Activated CD8-positive, alpha-beta T cell treated with anti-CD3 and anti-CD28 coated beads, Interleukin-2, amount 10 ng/mL, durations not matched to agents 7 days and 5 days (primary cell): Measurements from ENCODE around the gene LRRC74A. TPM values are rescaled to one million over a fixed set of nuclear protein-coding genes. Genes with fewer than 3 reads are reported as not detected.

Experiments
- ATAC-seq: fragments of 150-1000 bp; cut with Tn5 transposase; one replicate; pipeline ENCODE4 v1.10.0; 2021; ENCODE audit warnings: moderate library complexity
- CTCF ChIA-PET: fragments of 350-600 bp; sonication (Branson Sonifier 250); formaldehyde crosslinking; loops from one replicate; lab custom pipeline; 2021; ENCODE audit warnings: antibody characterized with exemption; lab: Charles Lee
- POLR2A ChIA-PET: fragments of 350-600 bp; sonication (Branson Sonifier 250); formaldehyde crosslinking; loops from one replicate; lab custom pipeline; 2021; ENCODE audit warnings: antibody characterized with exemption; lab: Charles Lee
- DNase-seq: peaks from one replicate; pipeline ENCODE4 v3.0.0-alpha.2; 2020
- H3K27ac Mint-ChIP-seq: one replicate; pipeline ENCODE4 v1.8.0; 2021; ENCODE audit warnings: mild to moderate bottlenecking, mixed read lengths
- H3K27me3 Mint-ChIP-seq: one replicate; pipeline ENCODE4 v1.8.0; 2021; ENCODE audit warnings: low read depth, mixed read lengths
- H3K36me3 Mint-ChIP-seq: one replicate; pipeline ENCODE4 v1.8.0; 2021; ENCODE audit warnings: low read depth, mixed read lengths
- H3K4me1 Mint-ChIP-seq: one replicate; pipeline ENCODE4 v1.8.0; 2021; ENCODE audit warnings: low read depth, mixed read lengths
- H3K4me3 Mint-ChIP-seq: one replicate; pipeline ENCODE4 v1.8.0; 2021; ENCODE audit warnings: mild to moderate bottlenecking, mixed read lengths
- H3K9me3 Mint-ChIP-seq: one replicate; pipeline ENCODE4 v1.8.0; 2022; ENCODE audit warnings: mixed read lengths; ENCODE audit not compliant: insufficient read depth
- total RNA-seq, 2 experiments: library from RNA; stranded (reverse); gene quantifications; one replicate each; pipeline ENCODE4 v1.2.3, GENCODE V29; 2021

The LRRC74A gene
- total RNA-seq, 2 experiments from 2014 or later: not detected

GRCh38 chr14:76810953-76811400, 15.2 kb upstream of the LRRC74A start:
- DNase-seq (peak; percentile 49), ATAC-seq (peak; percentile 22)
- Mint-ChIP-seq H3K4me3 (peak overlapping the region; percentile 90), H3K27ac (peak overlapping the region; percentile 4), H3K27me3 (no peaks in the 10 kb centered on the region), H3K9me3 (no peaks in the 10 kb centered on the region), H3K36me3 (peaks cover 7% of the 10 kb centered on the region), H3K4me1 (peaks cover 21% of the 10 kb centered on the region)
- ChIA-PET CTCF (interaction anchor here (0.6 to 4.4 kb wide), 23 partner anchors 9 to 457 kb away, joined by 3 to 70 read pairs (median 4); no protein-coding TSS in a partner anchor), POLR2A (interaction anchor here (1.6 kb wide), 1 partner anchor 286 kb away, joined by 3 read pairs; no protein-coding TSS in a partner anchor)

GRCh38 chr14:76811561-76811960, 14.6 kb upstream of the LRRC74A start:
- ATAC-seq: no peak
- Mint-ChIP-seq H3K4me1 (peaks cover 21% of the 10 kb centered on the region), H3K36me3 (peaks cover 7% of the 10 kb centered on the region), H3K4me3 (peak overlapping the region; percentile 90), H3K27ac (peak overlapping the region; percentile 4), H3K9me3 (no peaks in the 10 kb centered on the region), H3K27me3 (no peaks in the 10 kb centered on the region)
- no peak for DNase-seq
- ChIA-PET POLR2A (interaction anchor here (0.6 to 1.6 kb wide), 4 partner anchors 8 to 286 kb away, joined by 3 read pairs; no protein-coding TSS in a partner anchor), CTCF (interaction anchor here (0.6 to 4.4 kb wide), 23 partner anchors 9 to 458 kb away, joined by 3 to 70 read pairs (median 4); no protein-coding TSS in a partner anchor)

- CTCF ChIA-PET: interaction anchor here (1.1 to 4.4 kb wide), 9 partner anchors 10 to 283 kb away, joined by 3 to 70 read pairs (median 10); no protein-coding TSS in a partner anchor
- Mint-ChIP-seq H3K4me1 (peaks cover 21% of the 10 kb centered on the region), H3K27ac (peak overlapping the region; percentile 85), H3K36me3 (peaks cover 6% of the 10 kb centered on the region), H3K27me3 (no peaks in the 10 kb centered on the region), H3K4me3 (peak overlapping the region; percentile 90), H3K9me3 (no peaks in the 10 kb centered on the region)
- DNase-seq: no peak
- ATAC-seq: peak; percentile 2
- POLR2A ChIA-PET: interaction anchor here (0.6 to 1.6 kb wide), 9 partner anchors 9 to 509 kb away, joined by 3 to 5 read pairs (median 3); partner anchors contain the start of genes GSTZ1, POMT2 and VASH1
These were observed 14.2 kb upstream of the LRRC74A start for GRCh38 chr14:76812093-76812421.

GRCh38 chr14:76812422-76813383, 13.5 kb upstream of the LRRC74A start, which contains the start of gene ANGEL1:
ANGEL1 (minus strand) TSS chr14:76812882; CDS start chr14:76812827, 55 bp downstream.
- DNase-seq (peak; percentile 98), ATAC-seq (peak; percentile 96)
- Mint-ChIP-seq H3K4me3 (peak within 1 kb of the TSS; percentile 90), H3K36me3 (peaks cover 3% of the 10 kb centered on the region), H3K27ac (peak within 1 kb of the TSS; percentile 85), H3K4me1 (peaks cover 21% of the 10 kb centered on the region), H3K9me3 (no peaks in the 10 kb centered on the region), H3K27me3 (no peaks in the 10 kb centered on the region)
- POLR2A ChIA-PET: interaction anchor here (0.6 to 1.6 kb wide), 9 partner anchors 9 to 508 kb away, joined by 3 to 5 read pairs (median 3); partner anchors contain the start of genes GSTZ1, POMT2 and VASH1
- CTCF ChIA-PET: interaction anchor here (1.1 to 4.4 kb wide), 6 partner anchors 29 to 258 kb away, joined by 3 to 70 read pairs (median 12); no protein-coding TSS in a partner anchor

GRCh38 chr14:76814726-76815645, 11.2 kb upstream of the LRRC74A start:
- ChIA-PET POLR2A (no interaction called here), CTCF (no interaction called here)
- ATAC-seq (no peak), DNase-seq (no peak)
- H3K9me3 Mint-ChIP-seq: no peaks in the 10 kb centered on the region
- no peak overlapping the region for H3K27ac Mint-ChIP-seq
- H3K4me1 Mint-ChIP-seq: peaks cover 21% of the 10 kb centered on the region
- peaks cover 3% of the 10 kb centered on the region for H3K27me3 Mint-ChIP-seq
- H3K36me3 Mint-ChIP-seq: no peaks in the 10 kb centered on the region
- H3K4me3 Mint-ChIP-seq: no peak overlapping the region

- ChIA-PET CTCF (interaction anchor here (1.2 kb wide), 1 partner anchor 35 kb away, joined by 3 read pairs; no protein-coding TSS in a partner anchor), POLR2A (no interaction called here)
- no peaks in the 10 kb centered on the region for H3K4me1 Mint-ChIP-seq
- no peak overlapping the region for H3K4me3 Mint-ChIP-seq
- DNase-seq: no peak
- peaks cover 12% of the 10 kb centered on the region for H3K27me3 Mint-ChIP-seq
- no peak for ATAC-seq
- no peaks in the 10 kb centered on the region for H3K9me3 Mint-ChIP-seq
- H3K27ac Mint-ChIP-seq: no peak overlapping the region
- H3K36me3 Mint-ChIP-seq: no peaks in the 10 kb centered on the region
These were observed 5.5 kb upstream of the LRRC74A start for GRCh38 chr14:76820700-76821099.

- Mint-ChIP-seq H3K36me3 (no peaks in the 10 kb centered on the region), H3K4me1 (no peaks in the 10 kb centered on the region), H3K4me3 (no peak overlapping the region), H3K27ac (no peak overlapping the region), H3K27me3 (peaks cover 7% of the 10 kb centered on the region), H3K9me3 (no peaks in the 10 kb centered on the region)
- ChIA-PET POLR2A (no interaction called here), CTCF (no interaction called here)
- DNase-seq (no peak), ATAC-seq (no peak)
These were observed 1.6 kb downstream of the LRRC74A start for GRCh38 chr14:76827696-76828296.

GRCh38 chr14:76828339-76829012, 2.3 kb downstream of the LRRC74A start:
- H3K27me3 Mint-ChIP-seq: peaks cover 9% of the 10 kb centered on the region
- no peak for ATAC-seq
- H3K27ac Mint-ChIP-seq: no peak overlapping the region
- H3K36me3 Mint-ChIP-seq: no peaks in the 10 kb centered on the region
- no peak for DNase-seq
- POLR2A ChIA-PET: no interaction called here
- CTCF ChIA-PET: interaction anchor here (1.6 kb wide), 1 partner anchor 85 kb away, joined by 3 read pairs; no protein-coding TSS in a partner anchor
- H3K4me1 Mint-ChIP-seq: no peaks in the 10 kb centered on the region
- no peaks in the 10 kb centered on the region for H3K9me3 Mint-ChIP-seq
- H3K4me3 Mint-ChIP-seq: no peak overlapping the region

- Mint-ChIP-seq H3K4me3 (no peak overlapping the region), H3K27ac (no peak overlapping the region), H3K36me3 (no peaks in the 10 kb centered on the region), H3K4me1 (no peaks in the 10 kb centered on the region), H3K9me3 (no peaks in the 10 kb centered on the region), H3K27me3 (peaks cover 9% of the 10 kb centered on the region)
- POLR2A ChIA-PET: no interaction called here
- no peak for DNase-seq
- CTCF ChIA-PET: interaction anchor here (1.6 kb wide), 1 partner anchor 84 kb away, joined by 3 read pairs; no protein-coding TSS in a partner anchor
- no peak for ATAC-seq
These were observed 2.8 kb downstream of the LRRC74A start for GRCh38 chr14:76829013-76829365.

- no peaks in the 10 kb centered on the region for H3K9me3 Mint-ChIP-seq
- peaks cover 11% of the 10 kb centered on the region for H3K27me3 Mint-ChIP-seq
- H3K4me1 Mint-ChIP-seq: no peaks in the 10 kb centered on the region
- ATAC-seq: no peak
- ChIA-PET CTCF (interaction anchor here (1.6 kb wide), 1 partner anchor 83 kb away, joined by 3 read pairs; no protein-coding TSS in a partner anchor), POLR2A (no interaction called here)
- no peak overlapping the region for H3K4me3 Mint-ChIP-seq
- H3K27ac Mint-ChIP-seq: no peak overlapping the region
- no peaks in the 10 kb centered on the region for H3K36me3 Mint-ChIP-seq
- no peak for DNase-seq
These were observed 3.6 kb downstream of the LRRC74A start for GRCh38 chr14:76829650-76830421.
